Measurements from ENCODE around the gene IL17RE.

IL17RE gene

GRCh38 chr3:9949626-9950025 lies 47.0 kb downstream of the IL17RE start:
- no peak overlapping the region for H3K4me3 ChIP-seq (ENCODE audit: low read length)
- no peak for TF ChIP-seq CTCF (conservative IDR thresholded peaks at IDR 0.05; ENCODE audit: low read depth, low read length)
- DNase-seq (ENCODE audit: low read depth) = no peak

- no peak for TF ChIP-seq CTCF (conservative IDR thresholded peaks at IDR 0.05; ENCODE audit: low read depth, low read length)
- DNase-seq (ENCODE audit: low read depth) = no peak
- H3K4me3 ChIP-seq (ENCODE audit: low read length) = peak overlapping the region; percentile 63
Observed at GRCh38 chr3:9951126-9951525, 48.5 kb downstream of the IL17RE start.

GRCh38 chr3:9951598-9951961 lies 48.9 kb downstream of the IL17RE start:
- H3K4me3 ChIP-seq (ENCODE audit: low read length) = peak overlapping the region; percentile 63
- no peak for TF ChIP-seq CTCF (conservative IDR thresholded peaks at IDR 0.05; ENCODE audit: low read depth, low read length)
- DNase-seq (ENCODE audit: low read depth) = no peak

GRCh38 chr3:9951962-9952805 lies 49.5 kb downstream of the IL17RE start, which contains the start of gene PRRT3:
TSS of gene PRRT3 (minus strand) at chr3:9952408. CDS start at chr3:9950115, 2,293 bp downstream.
- no peak for TF ChIP-seq CTCF (conservative IDR thresholded peaks at IDR 0.05; ENCODE audit: low read depth, low read length)
- no peak for DNase-seq (ENCODE audit: low read depth)
- H3K4me3 ChIP-seq (ENCODE audit: low read length) = peak within 1 kb of the TSS; percentile 63

GRCh38 chr3:9955067-9955502 lies 52.4 kb downstream of the IL17RE start:
- H3K4me3 ChIP-seq (ENCODE audit: low read length) = no peak overlapping the region
- no peak for DNase-seq (ENCODE audit: low read depth)
- TF ChIP-seq CTCF (conservative IDR thresholded peaks at IDR 0.05; ENCODE audit: low read depth, low read length) = no peak

GRCh38 chr3:9955611-9956352 lies 53.1 kb downstream of the IL17RE start:
- no peak for DNase-seq (ENCODE audit: low read depth)
- H3K4me3 ChIP-seq (ENCODE audit: low read length) = no peak overlapping the region

More at GRCh38 chr3:9955611-9956352, 53.1 kb downstream of the IL17RE start:
- no peak for TF ChIP-seq CTCF (conservative IDR thresholded peaks at IDR 0.05; ENCODE audit: low read depth, low read length)

Measured in retinal pigment epithelial cell (primary cell).